ENCODE measurements around the gene HMGCL. TPM values are rescaled to one million over a fixed set of nuclear protein-coding genes. Genes with fewer than 3 reads are reported as not detected.

HMGCL gene
- total and polyA plus RNA-seq, 2 of the 13 experiments (the other 11 are each of a cell fraction or from before 2014, with no cell fraction given) = 21.3 to 41.4 TPM

DNA sequence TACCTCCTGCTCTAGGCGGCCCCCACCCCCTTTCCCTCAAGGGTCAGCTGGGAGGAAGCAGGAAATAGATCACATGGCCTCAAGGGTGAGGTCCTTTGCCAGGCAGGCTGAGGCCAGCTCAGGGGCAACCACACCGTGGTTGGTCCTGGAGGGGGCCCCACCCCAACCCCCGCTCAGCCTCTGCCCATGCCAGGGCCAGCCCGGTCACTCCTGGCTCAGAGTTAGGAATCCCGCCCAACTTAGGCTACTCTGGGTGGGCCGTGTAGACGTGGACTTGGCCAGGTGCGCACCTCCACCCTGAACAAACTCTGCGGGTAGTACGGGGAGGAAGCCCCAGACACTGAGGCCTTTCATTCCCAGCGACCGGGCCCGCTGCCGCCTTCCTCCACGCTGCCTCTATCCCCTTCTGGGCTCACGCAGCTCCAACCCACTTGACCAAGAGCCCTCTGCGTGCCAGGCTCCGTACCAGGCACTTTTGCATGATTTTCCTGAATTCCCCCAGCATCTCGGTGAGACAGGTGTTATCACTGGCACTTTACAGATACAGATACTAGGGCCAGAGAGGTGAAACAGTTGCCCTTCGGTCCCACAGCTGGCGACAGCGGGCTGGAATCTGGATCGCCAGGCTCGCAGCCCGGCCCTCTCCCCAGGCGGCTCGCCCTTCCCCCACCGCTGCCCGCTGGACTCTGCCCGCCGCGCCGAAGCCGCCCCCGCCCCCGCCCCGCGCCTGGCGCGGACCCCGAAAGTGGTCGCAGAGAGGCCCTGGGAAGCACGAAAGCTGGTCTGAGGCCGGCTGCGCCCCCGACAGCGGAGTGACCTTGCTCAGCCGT is 25.4 kb downstream of the HMGCL start (continued):
- TF ChIP-seq, protein P1, sequence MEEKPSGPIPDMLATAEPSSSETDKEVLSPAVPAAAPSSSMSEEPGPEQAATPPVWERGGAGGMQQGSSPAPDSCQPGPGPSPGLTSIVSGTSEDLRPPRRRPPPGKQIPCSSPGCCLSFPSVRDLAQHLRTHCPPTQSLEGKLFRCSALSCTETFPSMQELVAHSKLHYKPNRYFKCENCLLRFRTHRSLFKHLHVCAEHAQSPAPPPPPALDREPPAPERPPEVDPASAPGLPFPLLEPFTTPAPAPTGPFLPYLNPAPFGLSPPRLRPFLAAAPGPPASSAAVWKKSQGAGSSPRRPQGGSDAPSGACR (CRISPR knock-in tag; IDR thresholded peaks at IDR 0.05) = 0 out of 2 replicates have a peak, but pooled peaks have one; percentile 62
- TF ChIP-seq KAT2B (IDR thresholded peaks at IDR 0.05; ENCODE audit: borderline replicate concordance, low read depth, low read length) (no peak), NRL (CRISPR knock-in tag; IDR thresholded peaks at IDR 0.05; ENCODE audit: borderline replicate concordance) (peak; percentile 26; the same call in 1 of the 2 replicates), THAP11 (CRISPR knock-in tag; IDR thresholded peaks at IDR 0.05) (peak; percentile 52; the same call in 1 of the 2 replicates), ATF7-NPFF (CRISPR knock-in tag; IDR thresholded peaks at IDR 0.05; ENCODE audit: low read depth) (no peak), DNMT1 (CRISPR knock-in tag; IDR thresholded peaks at IDR 0.05) (no peak), CBX5 (CRISPR knock-in tag; IDR thresholded peaks at IDR 0.05; ENCODE audit: borderline replicate concordance) (no peak; the same call in 1 of the 2 replicates), ZNF430 (CRISPR knock-in tag; IDR thresholded peaks at IDR 0.05) (no peak), ZNF446 (CRISPR knock-in tag; IDR thresholded peaks at IDR 0.05) (no peak; the same call in 1 of the 2 replicates), RORA (CRISPR knock-in tag; IDR thresholded peaks at IDR 0.05) (no peak), TAF1 (CRISPR knock-in tag; IDR thresholded peaks at IDR 0.05) (peak; percentile 24), FIP1L1 (IDR thresholded peaks at IDR 0.05; ENCODE audit: borderline replicate concordance, insufficient read depth, low read depth, low read length) (no peak), SPEN (CRISPR knock-in tag; IDR thresholded peaks at IDR 0.05; ENCODE audit: low read depth) (no peak; the same call in 1 of the 2 replicates), ZNF562 (CRISPR knock-in tag; IDR thresholded peaks at IDR 0.05; ENCODE audit: borderline replicate concordance) (no peak; the same call in 1 of the 2 replicates), RBFOX2 (IDR thresholded peaks at IDR 0.05; ENCODE audit: low read depth, low read length) (peak; percentile 16), ZNF549 (CRISPR knock-in tag; IDR thresholded peaks at IDR 0.05) (no peak), ZNF558 (CRISPR knock-in tag; IDR thresholded peaks at IDR 0.05; ENCODE audit: borderline replicate concordance) (no peak), MTF1 (CRISPR knock-in tag; IDR thresholded peaks at IDR 0.05) (no peak), NCOA1 (CRISPR knock-in tag; IDR thresholded peaks at IDR 0.05) (no peak)
- TF ChIP-seq, protein P2, sequence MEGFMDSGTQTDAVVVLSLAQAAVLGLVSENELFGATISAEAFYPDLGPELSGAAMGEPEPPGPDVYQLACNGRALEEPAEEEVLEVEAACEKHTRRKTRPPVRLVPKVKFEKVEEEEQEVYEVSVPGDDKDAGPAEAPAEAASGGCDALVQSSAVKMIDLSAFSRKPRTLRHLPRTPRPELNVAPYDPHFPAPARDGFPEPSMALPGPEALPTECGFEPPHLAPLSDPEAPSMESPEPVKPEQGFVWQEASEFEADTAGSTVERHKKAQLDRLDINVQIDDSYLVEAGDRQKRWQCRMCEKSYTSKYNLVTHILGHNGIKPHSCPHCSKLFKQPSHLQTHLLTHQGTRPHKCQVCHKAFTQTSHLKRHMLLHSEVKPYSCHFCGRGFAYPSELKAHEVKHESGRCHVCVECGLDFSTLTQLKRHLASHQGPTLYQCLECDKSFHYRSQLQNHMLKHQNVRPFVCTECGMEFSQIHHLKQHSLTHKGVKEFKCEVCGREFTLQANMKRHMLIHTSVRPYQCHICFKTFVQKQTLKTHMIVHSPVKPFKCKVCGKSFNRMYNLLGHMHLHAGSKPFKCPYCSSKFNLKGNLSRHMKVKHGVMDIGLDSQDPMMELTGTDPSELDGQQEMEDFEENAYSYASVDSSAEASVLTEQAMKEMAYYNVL (CRISPR knock-in tag; IDR thresholded peaks at IDR 0.05; ENCODE audit: borderline replicate concordance) = no peak
- TF ChIP-seq, protein P3, sequence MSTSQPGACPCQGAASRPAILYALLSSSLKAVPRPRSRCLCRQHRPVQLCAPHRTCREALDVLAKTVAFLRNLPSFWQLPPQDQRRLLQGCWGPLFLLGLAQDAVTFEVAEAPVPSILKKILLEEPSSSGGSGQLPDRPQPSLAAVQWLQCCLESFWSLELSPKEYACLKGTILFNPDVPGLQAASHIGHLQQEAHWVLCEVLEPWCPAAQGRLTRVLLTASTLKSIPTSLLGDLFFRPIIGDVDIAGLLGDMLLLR (CRISPR knock-in tag; IDR thresholded peaks at IDR 0.05) = no peak
- TF ChIP-seq, protein P4, sequence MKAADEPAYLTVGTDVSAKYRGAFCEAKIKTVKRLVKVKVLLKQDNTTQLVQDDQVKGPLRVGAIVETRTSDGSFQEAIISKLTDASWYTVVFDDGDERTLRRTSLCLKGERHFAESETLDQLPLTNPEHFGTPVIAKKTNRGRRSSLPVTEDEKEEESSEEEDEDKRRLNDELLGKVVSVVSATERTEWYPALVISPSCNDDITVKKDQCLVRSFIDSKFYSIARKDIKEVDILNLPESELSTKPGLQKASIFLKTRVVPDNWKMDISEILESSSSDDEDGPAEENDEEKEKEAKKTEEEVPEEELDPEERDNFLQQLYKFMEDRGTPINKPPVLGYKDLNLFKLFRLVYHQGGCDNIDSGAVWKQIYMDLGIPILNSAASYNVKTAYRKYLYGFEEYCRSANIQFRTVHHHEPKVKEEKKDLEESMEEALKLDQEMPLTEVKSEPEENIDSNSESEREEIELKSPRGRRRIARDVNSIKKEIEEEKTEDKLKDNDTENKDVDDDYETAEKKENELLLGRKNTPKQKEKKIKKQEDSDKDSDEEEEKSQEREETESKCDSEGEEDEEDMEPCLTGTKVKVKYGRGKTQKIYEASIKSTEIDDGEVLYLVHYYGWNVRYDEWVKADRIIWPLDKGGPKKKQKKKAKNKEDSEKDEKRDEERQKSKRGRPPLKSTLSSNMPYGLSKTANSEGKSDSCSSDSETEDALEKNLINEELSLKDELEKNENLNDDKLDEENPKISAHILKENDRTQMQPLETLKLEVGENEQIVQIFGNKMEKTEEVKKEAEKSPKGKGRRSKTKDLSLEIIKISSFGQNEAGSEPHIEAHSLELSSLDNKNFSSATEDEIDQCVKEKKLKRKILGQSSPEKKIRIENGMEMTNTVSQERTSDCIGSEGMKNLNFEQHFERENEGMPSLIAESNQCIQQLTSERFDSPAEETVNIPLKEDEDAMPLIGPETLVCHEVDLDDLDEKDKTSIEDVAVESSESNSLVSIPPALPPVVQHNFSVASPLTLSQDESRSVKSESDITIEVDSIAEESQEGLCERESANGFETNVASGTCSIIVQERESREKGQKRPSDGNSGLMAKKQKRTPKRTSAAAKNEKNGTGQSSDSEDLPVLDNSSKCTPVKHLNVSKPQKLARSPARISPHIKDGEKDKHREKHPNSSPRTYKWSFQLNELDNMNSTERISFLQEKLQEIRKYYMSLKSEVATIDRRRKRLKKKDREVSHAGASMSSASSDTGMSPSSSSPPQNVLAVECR (CRISPR knock-in tag; IDR thresholded peaks at IDR 0.05; ENCODE audit: borderline replicate concordance) = no peak; the same call in none of the 2 replicates
